HL-60/S4 treated with phorbol 12-myristate 13-acetate at 8.2 ng/mL for 4 days and 3 days (cell line): Measurements from ENCODE around the gene EFCAB6.

Experiments
- in situ Hi-C: fragments of 300-500 bp; cut with MboI; formaldehyde crosslinking; loops from 2 replicates; pipeline ENCODE4 v1.15.0; 2022; ENCODE audit warnings: low sequenced_read_pairs

EFCAB6 gene

DNA sequence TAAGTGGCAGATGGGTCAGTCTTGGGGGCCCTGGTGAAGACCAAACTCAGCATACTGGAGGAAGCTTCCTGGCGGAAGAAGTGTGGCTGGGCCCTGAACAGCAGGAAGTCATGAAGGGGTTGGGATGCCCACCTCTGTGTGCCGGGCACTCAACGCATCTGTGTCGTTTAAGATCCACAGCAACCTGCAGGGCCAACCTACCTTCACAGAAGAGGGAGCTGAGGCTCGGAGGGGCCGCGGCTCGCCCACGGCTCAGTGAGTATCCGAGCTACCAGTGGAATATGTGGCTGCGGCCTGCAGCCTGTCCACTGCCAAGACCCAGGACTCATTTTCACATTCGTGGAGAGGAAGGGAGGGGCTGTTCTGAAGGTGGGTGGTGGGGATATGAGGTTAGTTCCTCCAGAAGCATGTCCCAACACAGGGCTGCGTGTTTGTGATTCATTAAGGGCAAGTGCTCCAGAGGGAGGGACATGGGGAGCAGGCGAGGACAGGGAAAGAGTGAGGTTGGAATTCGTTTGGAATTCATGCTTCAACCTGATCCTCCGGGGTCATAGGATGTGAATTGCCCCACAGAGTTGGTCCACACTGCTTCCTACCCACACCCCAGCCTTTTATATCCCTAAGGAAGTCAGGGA lies 300.7 kb downstream of the EFCAB6 start:
- in situ Hi-C loops, result no loop called here

DNA sequence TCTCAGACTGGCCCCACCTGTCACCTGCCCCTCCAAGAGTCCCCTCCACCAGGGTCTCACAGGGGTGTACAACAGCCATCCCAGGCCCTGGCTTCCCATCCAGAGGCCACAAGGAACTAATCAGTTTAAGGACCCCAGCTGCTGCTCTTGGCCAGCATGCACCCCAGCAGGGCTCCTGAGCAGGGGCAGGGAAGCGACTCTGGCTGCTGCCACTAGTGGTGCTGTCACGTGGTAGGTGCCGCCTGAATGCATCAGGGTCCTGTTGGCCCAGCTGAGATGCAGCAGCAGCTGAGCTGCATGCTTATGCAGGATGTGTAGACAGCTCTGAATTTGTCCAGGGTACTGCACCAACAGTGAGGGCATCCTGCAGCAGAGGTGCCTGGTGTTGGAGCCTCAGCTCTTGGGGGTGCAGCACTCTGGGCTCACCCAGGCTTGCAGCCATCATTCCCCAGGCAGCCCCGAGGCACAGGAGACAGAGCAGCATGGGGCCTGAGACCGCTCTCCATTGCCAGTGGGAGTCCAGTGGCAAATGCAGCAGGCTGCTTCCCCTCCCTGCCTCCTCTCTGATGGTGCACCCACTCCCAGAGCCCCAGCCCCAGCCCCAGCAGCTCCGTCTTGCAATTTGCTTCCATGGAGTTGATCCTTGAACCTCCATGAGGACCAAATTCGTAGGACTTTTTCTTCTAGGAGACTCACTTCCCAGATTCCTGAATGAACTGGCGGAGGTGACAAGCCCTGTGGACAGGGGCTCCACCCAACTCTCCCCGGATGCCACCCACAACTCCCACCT lies 301.6 kb downstream of the EFCAB6 start:
- in situ Hi-C loops, result no loop called here

DNA sequence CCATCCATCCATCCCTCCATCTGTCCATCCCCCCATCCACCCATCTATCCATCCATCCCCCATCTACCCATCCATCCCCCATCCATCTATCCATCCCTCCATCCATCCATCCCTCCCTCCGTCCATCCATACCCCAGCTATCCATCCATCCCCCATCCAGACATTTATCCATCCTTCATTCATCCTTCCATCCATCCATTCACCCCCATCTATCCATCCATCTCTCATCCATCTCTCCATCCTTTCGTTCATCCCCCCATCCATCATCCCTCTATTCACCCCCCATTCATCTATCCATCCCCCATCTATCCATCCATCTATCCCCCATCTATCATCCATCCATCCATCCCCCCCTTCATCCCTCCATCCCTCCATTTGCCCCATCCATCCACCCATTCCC lies 302.8 kb downstream of the EFCAB6 start:
- in situ Hi-C loops, result no loop called here

GRCh38 chr22:43508489-43508888 lies 303.6 kb downstream of the EFCAB6 start:
- in situ Hi-C loops, result no loop called here

GRCh38 chr22:43507235-43507634 lies 304.9 kb downstream of the EFCAB6 start:
- in situ Hi-C loops, result no loop called here

- in situ Hi-C loops, result no loop called here
Measured at GRCh38 chr22:43506487-43506886, 305.6 kb downstream of the EFCAB6 start.

- in situ Hi-C loops, result no loop called here
Measured at GRCh38 chr22:43505896-43506295, 306.2 kb downstream of the EFCAB6 start.

- in situ Hi-C loops, result no loop called here
Measured at GRCh38 chr22:43505423-43505822, 306.7 kb downstream of the EFCAB6 start.

- in situ Hi-C loops, result no loop called here
Measured at GRCh38 chr22:43504666-43505261, 307.3 kb downstream of the EFCAB6 start.

GRCh38 chr22:43504068-43504467 lies 308.0 kb downstream of the EFCAB6 start:
- in situ Hi-C loops, result no loop called here

GRCh38 chr22:43502306-43502874 lies 309.7 kb downstream of the EFCAB6 start:
- in situ Hi-C loops, result no loop called here

- in situ Hi-C loops, result no loop called here
Measured at GRCh38 chr22:43501878-43502277, 310.2 kb downstream of the EFCAB6 start.

GRCh38 chr22:43500792-43501785 lies 311.0 kb downstream of the EFCAB6 start:
- in situ Hi-C loops, result no loop called here

GRCh38 chr22:43498856-43499253 lies 313.2 kb downstream of the EFCAB6 start:
- in situ Hi-C loops, result no loop called here

GRCh38 chr22:43497956-43498855 lies 313.9 kb downstream of the EFCAB6 start:
- in situ Hi-C loops, result no loop called here

DNA sequence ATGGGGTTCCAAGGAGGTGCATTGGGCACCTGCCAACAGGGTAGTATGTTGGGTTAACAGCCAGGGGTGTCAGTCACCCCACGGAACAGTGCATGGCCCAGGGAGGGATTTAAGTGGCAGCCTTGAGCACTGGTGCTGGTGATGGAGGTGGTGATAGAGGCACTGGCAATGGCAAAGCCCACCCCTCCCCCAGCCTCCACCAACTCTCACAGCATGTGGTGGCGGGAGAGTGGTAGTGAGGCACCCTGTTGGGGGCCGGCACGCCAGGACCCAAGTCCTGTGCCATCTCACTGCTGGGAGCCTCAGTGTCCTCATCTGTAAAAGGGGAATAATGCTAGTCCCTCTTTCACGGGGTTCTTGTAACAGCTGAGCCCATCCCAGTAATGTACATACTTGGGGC lies 318.8 kb downstream of the EFCAB6 start:
- in situ Hi-C loops, result no loop called here

- in situ Hi-C loops, result no loop called here
Measured at GRCh38 chr22:43491737-43492136, 320.4 kb downstream of the EFCAB6 start.

- in situ Hi-C loops, result no loop called here
Measured at GRCh38 chr22:43491177-43491576, 320.9 kb downstream of the EFCAB6 start.

- in situ Hi-C loops, result no loop called here
Measured at GRCh38 chr22:43490311-43490710, 321.8 kb downstream of the EFCAB6 start.

DNA sequence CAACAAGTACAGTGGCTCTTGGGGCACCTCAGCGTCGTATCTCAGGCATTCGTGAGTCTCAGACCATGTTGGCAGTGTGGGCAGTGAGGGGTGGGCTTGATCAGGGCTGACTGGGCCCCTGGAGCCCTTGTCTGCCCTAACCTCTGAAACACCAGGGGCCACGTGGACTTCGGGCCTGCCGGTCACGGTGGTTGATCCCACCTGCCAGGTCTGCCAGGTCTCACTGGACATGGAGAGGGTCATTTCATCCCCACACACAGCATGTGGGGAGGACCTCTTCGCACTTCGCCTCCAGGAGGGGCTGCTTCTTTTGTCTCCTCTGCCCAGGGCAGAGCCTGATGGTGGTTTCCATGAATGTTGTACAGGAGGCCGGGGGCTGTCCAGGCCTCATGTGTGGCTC lies 323.2 kb downstream of the EFCAB6 start:
- in situ Hi-C loops, result no loop called here
